22Rv1 (cell line): Measurements from ENCODE around the gene CCL16.

Source experiments
- ZFX ChIP-seq: fragments of 450-650 bp; IDR thresholded peaks from 2 replicates; pipeline ENCODE4 v1.6.1; 2017; ENCODE audit warnings: antibody characterized with exemption, borderline replicate concordance
- TF ChIP-seq, protein P1 (sequence below): fragments of 450-650 bp; IDR thresholded peaks from 2 replicates; pipeline ENCODE4 v1.5.1; 2017; ENCODE audit warnings: mild to moderate bottlenecking

DNA sequence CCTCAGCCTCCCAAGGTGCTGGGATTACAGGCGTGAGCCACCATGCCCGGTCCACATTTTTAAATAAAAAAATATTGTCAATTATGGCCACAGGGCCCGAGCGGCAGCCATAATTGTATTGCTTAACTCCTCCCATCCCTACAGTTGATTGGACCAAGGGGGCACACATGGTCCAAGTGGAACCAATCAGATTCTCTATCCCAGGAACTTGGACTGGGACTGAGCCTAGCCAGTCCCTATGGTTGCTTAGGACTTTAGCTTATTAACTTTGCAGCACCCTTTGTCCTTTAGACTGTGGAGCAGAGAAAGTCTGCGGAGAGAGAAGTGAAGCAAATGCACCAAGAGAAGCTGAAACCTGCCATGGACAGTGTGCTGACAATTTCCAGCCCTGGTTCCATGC is 45.2 kb downstream of the CCL16 start:
- TF ChIP-seq, protein P1, sequence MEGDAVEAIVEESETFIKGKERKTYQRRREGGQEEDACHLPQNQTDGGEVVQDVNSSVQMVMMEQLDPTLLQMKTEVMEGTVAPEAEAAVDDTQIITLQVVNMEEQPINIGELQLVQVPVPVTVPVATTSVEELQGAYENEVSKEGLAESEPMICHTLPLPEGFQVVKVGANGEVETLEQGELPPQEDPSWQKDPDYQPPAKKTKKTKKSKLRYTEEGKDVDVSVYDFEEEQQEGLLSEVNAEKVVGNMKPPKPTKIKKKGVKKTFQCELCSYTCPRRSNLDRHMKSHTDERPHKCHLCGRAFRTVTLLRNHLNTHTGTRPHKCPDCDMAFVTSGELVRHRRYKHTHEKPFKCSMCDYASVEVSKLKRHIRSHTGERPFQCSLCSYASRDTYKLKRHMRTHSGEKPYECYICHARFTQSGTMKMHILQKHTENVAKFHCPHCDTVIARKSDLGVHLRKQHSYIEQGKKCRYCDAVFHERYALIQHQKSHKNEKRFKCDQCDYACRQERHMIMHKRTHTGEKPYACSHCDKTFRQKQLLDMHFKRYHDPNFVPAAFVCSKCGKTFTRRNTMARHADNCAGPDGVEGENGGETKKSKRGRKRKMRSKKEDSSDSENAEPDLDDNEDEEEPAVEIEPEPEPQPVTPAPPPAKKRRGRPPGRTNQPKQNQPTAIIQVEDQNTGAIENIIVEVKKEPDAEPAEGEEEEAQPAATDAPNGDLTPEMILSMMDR, result no peak
- TF ChIP-seq ZFX, result no peak
